ENCODE data around the gene EMILIN1. TPM values are rescaled to one million over a fixed set of nuclear protein-coding genes. Genes with fewer than 3 reads are reported as not detected.
A peak's percentile ranks its signal among the peaks of the same experiment; 100 is the strongest.
"Not testable (repeated sequence)": the region's sequence is repeated elsewhere in the genome, so short reads cannot be mapped to it uniquely, and the experiment has no call there.

The EMILIN1 gene
- total and polyA plus RNA-seq, 3 donors from 2014 or later, result 29.2 to 50.7 (median 35.9) TPM

- intact Hi-C loops (cut with DNase I; ENCODE audit: low total_unique reads), result no loop called here
- H3K27me3 ChIP-seq, result no peaks in the 10 kb centered on the region
- H3K9me3 ChIP-seq, result no peaks in the 10 kb centered on the region
- TF ChIP-seq POLR2A (IDR thresholded peaks at IDR 0.05) (no peak), CTCF (IDR thresholded peaks at IDR 0.05) (no peak)
- peak overlapping the region; percentile 41 to 94 for H3K27ac ChIP-seq
- DNase-seq, result no peak
- peaks cover 59% of the 10 kb centered on the region for H3K4me1 ChIP-seq
- H3K36me3 ChIP-seq (ENCODE audit: low read depth, missing control alignments), result no peaks in the 10 kb centered on the region
- WGBS, 2 donors, result 18 to 20% methylated on average over 2 of the region's 2 CpGs
- no peak overlapping the region for H3K4me3 ChIP-seq
Measured at GRCh38 chr2:27073782-27074181, 4.6 kb upstream of the EMILIN1 start.

GRCh38 chr2:27074738-27075565 is 3.5 kb upstream of the EMILIN1 start:
- no peak for DNase-seq
- 45 to 53% methylated on average over 4 of the region's 4 CpGs for WGBS, 2 donors
- Histone ChIP-seq H3K4me1 (peaks cover 54% of the 10 kb centered on the region), H3K27ac (peak overlapping the region; percentile 41 to 94), H3K27me3 (no peaks in the 10 kb centered on the region), H3K36me3 (ENCODE audit: low read depth, missing control alignments) (no peaks in the 10 kb centered on the region), H3K9me3 (no peaks in the 10 kb centered on the region), H3K4me3 (no peak overlapping the region)
- TF ChIP-seq POLR2A (IDR thresholded peaks at IDR 0.05), result no peak
- no peak for TF ChIP-seq CTCF (IDR thresholded peaks at IDR 0.05)
- intact Hi-C loops (cut with DNase I; ENCODE audit: low total_unique reads), result no loop called here

GRCh38 chr2:27075566-27075871 is 2.9 kb upstream of the EMILIN1 start:
- H3K4me1 ChIP-seq, result peaks cover 48% of the 10 kb centered on the region
- H3K9me3 ChIP-seq; H3K27me3 ChIP-seq; H3K27ac ChIP-seq; DNase-seq; intact Hi-C loops (cut with DNase I; ENCODE audit: low total_unique reads); H3K36me3 ChIP-seq (ENCODE audit: low read depth, missing control alignments); H3K4me3 ChIP-seq: not testable (repeated sequence)
- WGBS, 2 donors, result 83 to 87% methylated on average over 6 of the region's 6 CpGs

- Histone ChIP-seq H3K27ac (peak overlapping the region in 1 of 2 donors; percentile 53), H3K4me3 (no peak overlapping the region), H3K27me3 (no peaks in the 10 kb centered on the region), H3K4me1 (peaks cover 45% of the 10 kb centered on the region), H3K36me3 (ENCODE audit: low read depth, missing control alignments) (no peaks in the 10 kb centered on the region), H3K9me3 (no peaks in the 10 kb centered on the region)
- DNase-seq, result no peak
- intact Hi-C loops (cut with DNase I; ENCODE audit: low total_unique reads), result no loop called here
- 76 to 81% methylated on average over 4 of the region's 4 CpGs for WGBS, 2 donors
- TF ChIP-seq POLR2A (IDR thresholded peaks at IDR 0.05), result no peak
- TF ChIP-seq CTCF (IDR thresholded peaks at IDR 0.05), result no peak
Measured at GRCh38 chr2:27076323-27076722, 2.1 kb upstream of the EMILIN1 start.

GRCh38 chr2:27077231-27077630 is 1.2 kb upstream of the EMILIN1 start:
- peaks cover 47% of the 10 kb centered on the region for H3K4me1 ChIP-seq
- TF ChIP-seq CTCF (IDR thresholded peaks at IDR 0.05) (no peak), POLR2A (IDR thresholded peaks at IDR 0.05) (no peak)
- peak overlapping the region in 1 of 2 donors; percentile 20 for H3K27ac ChIP-seq

More at GRCh38 chr2:27077231-27077630, 1.2 kb upstream of the EMILIN1 start:
- WGBS, 2 donors, result 80 to 83% methylated on average over 7 of the region's 7 CpGs
- Histone ChIP-seq H3K9me3 (no peaks in the 10 kb centered on the region), H3K36me3 (ENCODE audit: low read depth, missing control alignments) (no peaks in the 10 kb centered on the region), H3K27me3 (no peaks in the 10 kb centered on the region), H3K4me3 (no peak overlapping the region)
- intact Hi-C loops (cut with DNase I; ENCODE audit: low total_unique reads), result no loop called here
- no peak for DNase-seq
